ENCODE results near the gene ATG4D. TPM values are rescaled to one million over a fixed set of nuclear protein-coding genes. Genes with fewer than 3 reads are reported as not detected.

The ATG4D gene
- total and polyA plus RNA-seq, 2 experiments from 2014 or later, result 15.1 to 55.5 TPM

GRCh38 chr19:10549733-10550132, 6.0 kb downstream of the ATG4D start:
- Histone ChIP-seq H4K20me1 (replicated peaks; ENCODE audit: insufficient read depth) (peaks cover 11% of the 10 kb centered on the region), H2AFZ (no peak overlapping the region), H3K36me3 (ENCODE audit: insufficient read depth) (peaks cover 16% of the 10 kb centered on the region; the same call in 1 of the 2 replicates), H3K9me2 (ENCODE audit: insufficient read depth) (no peaks in the 10 kb centered on the region), H3K4me1 (ENCODE audit: insufficient read depth) (no peaks in the 10 kb centered on the region; the same call in 1 of the 2 replicates), H3K79me2 (replicated peaks; ENCODE audit: insufficient read depth) (peaks cover 11% of the 10 kb centered on the region), H3K4me3 (no peak overlapping the region), H3K27me3 (ENCODE audit: insufficient read depth) (no peaks in the 10 kb centered on the region), H3K27ac (ENCODE audit: low read depth) (no peak overlapping the region), H3K4me2 (no peak overlapping the region), H3F3A (replicated peaks; ENCODE audit: low read depth) (peaks cover 27% of the 10 kb centered on the region)
- no peak overlapping the region for H3K4me3 Mint-ChIP-seq
- H3K36me3 Mint-ChIP-seq (ENCODE audit: low read depth), result peaks cover 71% of the 10 kb centered on the region
- TF ChIP-seq JUNB (IDR thresholded peaks at IDR 0.05; ENCODE audit: unreplicated experiment), result no peak
- no peak for TF ChIP-seq CTCF (conservative IDR thresholded peaks at IDR 0.05; ENCODE audit: low read depth in 2 of 2)
- no peak for TF ChIP-seq POLR2AphosphoS5 (IDR thresholded peaks at IDR 0.05; ENCODE audit: low read depth)
- TF ChIP-seq REST (IDR thresholded peaks at IDR 0.05; ENCODE audit: unreplicated experiment), result no peak
- no peak for TF ChIP-seq EZH2 (IDR thresholded peaks at IDR 0.05; ENCODE audit: low read depth, unreplicated experiment)
- TF ChIP-seq ZNF462 (CRISPR knock-in tag; IDR thresholded peaks at IDR 0.05), result no peak
- no peak for TF ChIP-seq NANOG (IDR thresholded peaks at IDR 0.05; ENCODE audit: borderline replicate concordance)
- no peak for TF ChIP-seq STAT1 (IDR thresholded peaks at IDR 0.05; ENCODE audit: unreplicated experiment)
- TF ChIP-seq ZNF114 (CRISPR knock-in tag; IDR thresholded peaks at IDR 0.05), result no peak
- no peak for TF ChIP-seq ETS1 (IDR thresholded peaks at IDR 0.05)
- no peak for TF ChIP-seq EZH2phosphoT487 (IDR thresholded peaks at IDR 0.05; ENCODE audit: unreplicated experiment)
- no peak for TF ChIP-seq CREB1 (CRISPR knock-in tag; IDR thresholded peaks at IDR 0.05; ENCODE audit: low read depth)
- TF ChIP-seq ZNF331 (CRISPR knock-in tag; IDR thresholded peaks at IDR 0.05; ENCODE audit: low read depth), result no peak
- DNase-seq (ENCODE audit: low spot score), result no peak
- peaks cover 22% of the 10 kb centered on the region for H3K27me3 Mint-ChIP-seq (ENCODE audit: insufficient read depth, low read depth, poor library complexity)
- ATAC-seq, result no peak
- H3K9me3 Mint-ChIP-seq, result no peaks in the 10 kb centered on the region
- H3K4me1 Mint-ChIP-seq, result no peaks in the 10 kb centered on the region
- H3K27ac Mint-ChIP-seq, result no peak overlapping the region

All from GM23338 (cell line).